Natural killer cell (primary cell): ENCODE data around the gene AGO1. TPM values are rescaled to one million over a fixed set of nuclear protein-coding genes. Genes with fewer than 3 reads are reported as not detected.

ENCODE experiments used
- ATAC-seq, 3 donors: fragments of 150-1000 bp in 2 of 3; fragments of 200-7000 bp in 1 of 3; cut with Tn5 transposase; 1 replicate in 1 of 3; 2 replicates in 2 of 3; pipeline ENCODE4 v1.10.0; 2021; ENCODE audit warnings: mild to moderate bottlenecking in 2 of 3, moderate library complexity in 2 of 3
- DNase-seq, 2 donors: peaks; one replicate each; pipeline versions ENCODE4 v3.0.0 to v3.0.0-alpha.2; 2013 to 2021; ENCODE audit warnings: mixed read lengths in 1 of 2
- H3K27ac ChIP-seq: one replicate; pipeline ENCODE4 v1.5.1; 2013; ENCODE audit warnings: mild to moderate bottlenecking, low read length
- H3K27me3 ChIP-seq: one replicate; pipeline ENCODE4 v1.6.1; 2013; ENCODE audit warnings: low read length; ENCODE audit not compliant: control insufficient read depth, insufficient read depth
- H3K36me3 ChIP-seq: one replicate; pipeline ENCODE4 v1.6.1; 2013; ENCODE audit warnings: low read length; ENCODE audit not compliant: control insufficient read depth, insufficient read depth
- H3K4me1 ChIP-seq: one replicate; pipeline ENCODE4 v1.6.1; 2013; ENCODE audit warnings: low read length; ENCODE audit not compliant: control insufficient read depth, insufficient read depth
- H3K4me3 ChIP-seq: one replicate; pipeline ENCODE4 v1.5.1; 2013; ENCODE audit warnings: low read length
- H3K9me3 ChIP-seq: one replicate; pipeline ENCODE4 v1.6.1; 2013; ENCODE audit warnings: low read length; ENCODE audit not compliant: control insufficient read depth, insufficient read depth
- H3K27ac Mint-ChIP-seq, 2 donors: one replicate each; pipeline ENCODE4 v1.8.0; 2022; ENCODE audit warnings: mild to moderate bottlenecking in 2 of 2, mixed read lengths in 2 of 2, moderate library complexity in 1 of 2
- H3K27me3 Mint-ChIP-seq, 2 donors: one replicate each; pipeline ENCODE4 v1.8.0; 2022; ENCODE audit warnings: low read depth in 2 of 2, mixed read lengths in 2 of 2
- H3K36me3 Mint-ChIP-seq: one replicate; pipeline ENCODE4 v1.8.0; 2022; ENCODE audit warnings: mixed read lengths
- H3K4me1 Mint-ChIP-seq, 2 donors: one replicate each; pipeline ENCODE4 v1.8.0; 2022; ENCODE audit warnings: mixed read lengths in 2 of 2
- H3K4me3 Mint-ChIP-seq: one replicate; pipeline ENCODE4 v1.8.0; 2022; ENCODE audit warnings: mild to moderate bottlenecking, moderate library complexity, mixed read lengths
- H3K9me3 Mint-ChIP-seq, 2 donors: one replicate each; pipeline ENCODE4 v1.8.0; 2022; ENCODE audit warnings: mixed read lengths in 2 of 2
- WGBS: methylation state at CpG from one replicate; pipeline ENCODE4 v1.1.7; 2013; ENCODE audit warnings: missing lambda C conversion rate; ENCODE audit not compliant: insufficient coverage; 5-methylcytosine and 5-hydroxymethylcytosine counted together
- intact Hi-C: fragments of 100-400 bp; cut with micrococcal nuclease; formaldehyde crosslinking; loops from one replicate; pipeline ENCODE4 v1.14.2; 2022
- total RNA-seq, 4 donors: library from RNA; stranded (reverse); fragments of 120-200 nt in 1 of 4; gene quantifications; one replicate each; pipeline versions ENCODE4 v1.2.3 to v1.2.4, GENCODE V29; 2013 to 2022
- TF ChIP-seq, protein P1 (sequence below): fragments of 200-600 bp; IDR thresholded peaks from one replicate; pipeline ENCODE4 v1.8.0; 2022; ENCODE audit warnings: antibody characterized with exemption

Gene AGO1
- total RNA-seq, 3 donors from 2014 or later (not counting 1 experiment from before 2014, with no cell fraction given), result 30.1 to 34.5 (median 34.3) TPM

DNA sequence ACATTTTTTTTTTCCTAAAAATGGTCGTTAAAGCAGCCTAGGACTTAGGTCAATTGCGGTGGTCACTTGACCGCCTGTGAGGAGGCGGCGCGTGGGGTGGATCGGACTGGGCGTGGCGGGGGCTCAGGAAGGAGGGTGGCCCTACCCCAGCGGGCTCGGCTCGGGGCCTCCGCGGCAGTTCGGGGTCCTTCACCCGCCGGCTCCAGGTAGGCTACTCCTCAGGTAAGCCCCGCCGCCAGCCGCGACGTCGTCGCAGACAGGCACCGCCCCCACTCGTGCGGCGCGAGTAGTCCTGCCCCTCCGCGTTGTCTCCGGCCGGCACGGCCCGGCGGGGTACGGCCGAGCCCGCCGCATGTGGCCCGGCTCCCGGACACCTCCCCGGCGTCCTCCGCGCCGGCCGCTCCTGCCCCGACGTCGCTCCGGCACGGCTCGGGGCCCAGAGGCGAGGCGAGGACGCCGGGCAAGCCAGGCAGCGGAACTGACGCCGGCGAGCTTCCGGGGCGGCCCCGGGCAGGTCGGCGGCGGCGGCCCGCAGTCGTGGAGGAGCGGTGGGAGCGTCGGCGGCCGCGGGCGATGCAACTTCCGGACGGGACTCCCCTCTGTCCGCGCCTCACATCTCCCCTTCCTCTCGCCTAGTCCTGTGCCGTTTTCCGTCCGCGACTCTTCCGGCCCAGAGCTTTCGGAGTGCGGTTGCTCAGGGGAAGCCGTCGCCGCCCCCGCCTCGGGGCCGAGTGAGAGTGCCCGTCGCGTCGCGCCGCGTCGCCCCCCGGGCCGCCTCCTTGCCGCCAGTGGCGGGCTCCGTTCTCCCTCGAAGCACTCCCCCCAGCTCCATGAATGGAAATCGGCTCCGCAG lies 47.8 kb downstream of the AGO1 start, which contains the start of gene AGO3:
Gene AGO3, plus strand, starts transcription at position 513 of the 853 bp plus-strand sequence. Its CDS starts 322 bp downstream, at position 835.
- peak; percentile 84 to 95 for DNase-seq
- peak within 1 kb of the TSS; percentile 96 for H3K4me3 Mint-ChIP-seq
- intact Hi-C loops, result loop anchor here (1.0 kb wide), 1 partner anchor 48 kb away; the partner anchor contains the start of gene AGO1
- H3K27me3 Mint-ChIP-seq, result no peaks in the 10 kb centered on the region
- Histone ChIP-seq H3K36me3 (no peaks in the 10 kb centered on the region), H3K27ac (peak within 1 kb of the TSS; percentile 99), H3K4me3 (peak within 1 kb of the TSS; percentile 83), H3K4me1 (peaks cover 9% of the 10 kb centered on the region), H3K9me3 (no peaks in the 10 kb centered on the region), H3K27me3 (no peaks in the 10 kb centered on the region)
- TF ChIP-seq, protein P1, sequence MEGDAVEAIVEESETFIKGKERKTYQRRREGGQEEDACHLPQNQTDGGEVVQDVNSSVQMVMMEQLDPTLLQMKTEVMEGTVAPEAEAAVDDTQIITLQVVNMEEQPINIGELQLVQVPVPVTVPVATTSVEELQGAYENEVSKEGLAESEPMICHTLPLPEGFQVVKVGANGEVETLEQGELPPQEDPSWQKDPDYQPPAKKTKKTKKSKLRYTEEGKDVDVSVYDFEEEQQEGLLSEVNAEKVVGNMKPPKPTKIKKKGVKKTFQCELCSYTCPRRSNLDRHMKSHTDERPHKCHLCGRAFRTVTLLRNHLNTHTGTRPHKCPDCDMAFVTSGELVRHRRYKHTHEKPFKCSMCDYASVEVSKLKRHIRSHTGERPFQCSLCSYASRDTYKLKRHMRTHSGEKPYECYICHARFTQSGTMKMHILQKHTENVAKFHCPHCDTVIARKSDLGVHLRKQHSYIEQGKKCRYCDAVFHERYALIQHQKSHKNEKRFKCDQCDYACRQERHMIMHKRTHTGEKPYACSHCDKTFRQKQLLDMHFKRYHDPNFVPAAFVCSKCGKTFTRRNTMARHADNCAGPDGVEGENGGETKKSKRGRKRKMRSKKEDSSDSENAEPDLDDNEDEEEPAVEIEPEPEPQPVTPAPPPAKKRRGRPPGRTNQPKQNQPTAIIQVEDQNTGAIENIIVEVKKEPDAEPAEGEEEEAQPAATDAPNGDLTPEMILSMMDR, result no peak
- no peaks in the 10 kb centered on the region for H3K36me3 Mint-ChIP-seq
- ATAC-seq, result peak; percentile 83 to 97 (median 92)
- WGBS, result under 1% methylated on average over 112 of the region's 112 CpGs
- no peaks in the 10 kb centered on the region for H3K9me3 Mint-ChIP-seq
- peak within 1 kb of the TSS; percentile 94 to 96 for H3K27ac Mint-ChIP-seq
- peaks cover 22 to 25% of the 10 kb centered on the region in 2 donors for H3K4me1 Mint-ChIP-seq

DNA sequence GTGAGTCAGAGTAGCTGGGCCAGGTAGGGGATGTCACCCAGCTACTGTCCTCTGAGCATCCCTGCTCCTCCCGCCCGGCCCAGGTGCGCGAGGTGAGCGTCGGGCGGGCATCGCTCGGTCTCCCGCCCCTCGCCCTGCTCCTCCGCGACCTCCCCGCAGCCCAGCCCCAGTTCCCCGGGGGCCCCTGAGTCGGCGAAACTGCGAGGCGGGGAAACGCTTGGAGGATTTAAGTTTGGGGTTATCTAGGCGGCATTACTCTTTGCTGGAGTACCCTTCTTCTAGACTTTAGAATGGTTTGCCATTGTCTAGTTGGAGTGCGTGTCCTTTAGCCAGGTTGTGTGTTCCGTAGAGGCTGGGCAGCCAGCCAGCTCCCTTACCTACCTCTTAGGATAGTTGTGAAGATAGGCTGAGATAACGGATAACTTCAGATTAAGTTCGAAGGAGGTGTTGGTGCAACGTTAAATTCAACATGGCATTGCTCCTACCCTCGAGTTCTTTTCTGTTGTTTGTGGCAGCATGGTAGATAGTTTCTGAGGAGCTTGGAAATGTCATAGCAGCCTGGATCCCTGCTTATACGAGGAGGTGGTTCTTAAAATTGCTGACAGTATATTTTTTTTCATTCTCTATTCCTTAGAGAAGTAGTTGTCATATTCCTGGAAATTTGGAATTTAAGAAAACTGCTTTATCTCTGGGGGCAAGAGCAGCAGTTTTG lies 48.6 kb downstream of the AGO1 start:
- under 1% methylated on average over 27 of the region's 28 CpGs for WGBS
- H3K9me3 ChIP-seq, result no peaks in the 10 kb centered on the region
- no peaks in the 10 kb centered on the region for H3K36me3 Mint-ChIP-seq
- peak in 1 of 2 donors; percentile 57 for DNase-seq
- TF ChIP-seq, protein P1, result no peak
- H3K27me3 Mint-ChIP-seq, result no peaks in the 10 kb centered on the region
- H3K27ac Mint-ChIP-seq, result peak overlapping the region; percentile 94 to 96
- H3K4me3 Mint-ChIP-seq, result peak overlapping the region; percentile 92
- peaks cover 9% of the 10 kb centered on the region for H3K4me1 ChIP-seq
- H3K4me3 ChIP-seq, result peak overlapping the region; percentile 70
- H3K36me3 ChIP-seq, result no peaks in the 10 kb centered on the region
- intact Hi-C loops, result loop anchor here (1.0 kb wide), 1 partner anchor 48 kb away; the partner anchor contains the start of gene AGO1
- ATAC-seq, result no peak
- peak overlapping the region; percentile 90 for H3K27ac ChIP-seq
- no peaks in the 10 kb centered on the region for H3K27me3 ChIP-seq
- no peaks in the 10 kb centered on the region for H3K9me3 Mint-ChIP-seq
- H3K4me1 Mint-ChIP-seq, result peaks cover 22 to 25% of the 10 kb centered on the region in 2 donors

DNA sequence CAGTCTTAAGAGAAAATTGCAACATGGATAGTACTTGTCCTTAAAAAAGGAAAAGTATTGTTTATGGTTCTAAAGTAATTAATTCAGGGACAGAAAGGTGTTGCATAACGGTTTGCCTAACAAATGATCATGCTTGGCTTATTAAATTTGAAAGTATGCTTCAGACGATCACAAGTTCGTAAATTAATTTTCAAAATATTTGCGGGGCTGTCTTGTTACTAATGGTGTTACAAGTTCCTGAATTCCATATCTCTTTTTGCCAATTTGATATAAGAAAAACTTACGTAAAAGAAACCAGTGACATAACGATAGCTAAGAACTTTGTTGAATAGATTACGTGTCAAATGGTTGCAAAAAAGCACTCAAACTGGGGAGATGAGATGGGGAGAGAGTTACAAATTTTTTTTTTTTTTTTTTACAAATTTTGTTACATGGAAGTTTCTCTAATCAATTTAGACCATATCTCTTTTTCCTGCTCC lies 49.2 kb downstream of the AGO1 start:
- Mint-ChIP-seq H3K27me3 (no peaks in the 10 kb centered on the region), H3K4me1 (peaks cover 22 to 25% of the 10 kb centered on the region in 2 donors), H3K36me3 (no peaks in the 10 kb centered on the region), H3K9me3 (no peaks in the 10 kb centered on the region), H3K4me3 (peak overlapping the region; percentile 92), H3K27ac (peak overlapping the region; percentile 94 to 96)
- intact Hi-C loops, result no loop called here
- H3K27me3 ChIP-seq, result no peaks in the 10 kb centered on the region
- H3K4me3 ChIP-seq, result no peak overlapping the region
- no peaks in the 10 kb centered on the region for H3K36me3 ChIP-seq
- WGBS, result 69% methylated on average over 7 of the region's 7 CpGs
- TF ChIP-seq, protein P1, result no peak
- peak overlapping the region; percentile 90 for H3K27ac ChIP-seq
- H3K9me3 ChIP-seq, result no peaks in the 10 kb centered on the region
- no peak for DNase-seq
- no peak for ATAC-seq
- peaks cover 9% of the 10 kb centered on the region for H3K4me1 ChIP-seq
